ENCODE measurements around the gene GPR179.
A peak's percentile ranks its signal among the peaks of the same experiment; 100 is the strongest.
"Not testable (repeated sequence)": the region's sequence is repeated elsewhere in the genome, so short reads cannot be mapped to it uniquely, and the experiment has no call there.

The GPR179 gene

GRCh38 chr17:38322156-38322779 is 21.5 kb downstream of the GPR179 start:
- DNase-seq, result no peak

- DNase-seq, result no peak
Measured at GRCh38 chr17:38320482-38320881, 23.3 kb downstream of the GPR179 start.

GRCh38 chr17:38317081-38317480 is 26.7 kb downstream of the GPR179 start:
- no peak for DNase-seq

- no peak for DNase-seq
Measured at GRCh38 chr17:38315497-38315896, 28.3 kb downstream of the GPR179 start.

- peak; percentile 76 for DNase-seq
Measured at GRCh38 chr17:38296834-38297517, 46.8 kb downstream of the GPR179 start, which contains the start of gene MRPL45. Gene MRPL45, plus strand, starts transcription at chr17:38297168. Its CDS starts 16 bp downstream, at chr17:38297184.

- DNase-seq, result not testable (repeated sequence)
Measured at GRCh38 chr17:38295602-38296365, 48.0 kb downstream of the GPR179 start.

GRCh38 chr17:38289760-38290159 is 54.0 kb downstream of the GPR179 start:
- DNase-seq, result not testable (repeated sequence)

- not testable (repeated sequence) for DNase-seq
Measured at GRCh38 chr17:38288217-38288827, 55.4 kb downstream of the GPR179 start.

GRCh38 chr17:38286501-38287091 is 57.2 kb downstream of the GPR179 start:
- DNase-seq, result not testable (repeated sequence)

- not testable (repeated sequence) for DNase-seq
Measured at GRCh38 chr17:38285994-38286393, 57.8 kb downstream of the GPR179 start.

Data from NCI-H187 treated with DMSO at 0.1 percent for 48 hours (cell line).